ENCODE measurements around the gene GPSM1. TPM values are rescaled to one million over a fixed set of nuclear protein-coding genes. Genes with fewer than 3 reads are reported as not detected.

GPSM1 gene
- total RNA-seq, 1 donor from 2014 or later: 35.4 TPM

DNA sequence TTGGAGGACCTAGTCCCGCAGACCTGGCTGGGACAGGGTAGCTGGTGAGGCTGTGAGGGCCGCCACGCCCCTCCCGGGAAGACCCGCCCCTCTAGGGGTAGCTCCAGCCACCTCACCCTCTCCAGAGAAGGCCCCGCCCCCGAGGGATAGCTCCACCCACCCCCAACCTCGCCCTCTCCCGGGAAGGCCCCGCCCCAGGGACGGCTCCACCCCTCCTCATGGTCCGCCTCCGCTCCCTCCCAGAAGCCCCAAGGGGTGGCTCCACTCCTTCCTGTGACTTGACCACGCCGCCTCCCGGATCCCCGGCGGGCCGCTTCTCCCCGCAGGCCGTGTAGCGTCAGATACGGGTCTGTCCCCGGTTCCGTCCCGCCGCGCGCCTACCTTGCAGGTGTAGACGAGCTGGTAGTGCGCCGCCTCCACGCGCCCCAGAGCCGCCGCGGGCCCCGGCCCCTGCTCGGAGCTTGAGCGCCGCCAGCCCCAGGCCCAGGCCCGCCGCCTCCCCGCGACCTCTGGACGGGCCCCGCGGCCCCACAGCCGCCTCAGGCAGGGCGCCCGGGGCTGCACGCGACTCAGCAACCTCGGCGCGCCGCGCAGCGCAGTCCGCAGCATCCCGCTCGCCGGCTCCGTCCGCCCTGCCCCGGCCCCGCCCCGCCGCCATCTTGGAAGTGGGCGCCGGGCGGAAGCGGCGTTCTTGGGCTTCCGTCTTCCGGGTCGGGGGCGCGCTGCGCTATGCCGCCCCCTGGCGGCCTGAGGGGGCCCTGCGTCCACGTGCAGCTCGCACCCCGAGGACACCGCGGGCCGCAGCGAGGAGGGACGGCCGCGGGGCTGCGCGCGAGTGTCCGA is 36.0 kb downstream of the GPSM1 start, which contains the start of gene DNLZ:
Gene DNLZ (minus strand): TSS at position 639 of the 843 bp plus-strand sequence. CDS start 30 bp downstream, at position 609.
- intact Hi-C loops (cut with DNase I): loop anchor here (10.0 kb wide), 1 partner anchor 49 kb away; no protein-coding TSS in a partner anchor
- H3K9me3 ChIP-seq: no peaks in the 10 kb centered on the region
- H3K27me3 ChIP-seq: no peaks in the 10 kb centered on the region
- TF ChIP-seq POLR2AphosphoS5 (IDR thresholded peaks at IDR 0.05; ENCODE audit: insufficient read depth in 1 of 2, low read depth in 1 of 2) (peak in 1 of 2 donors; percentile 85), POLR2A (IDR thresholded peaks at IDR 0.05) (peak in 1 of 2 donors; percentile 45)
- TF ChIP-seq, protein P1, sequence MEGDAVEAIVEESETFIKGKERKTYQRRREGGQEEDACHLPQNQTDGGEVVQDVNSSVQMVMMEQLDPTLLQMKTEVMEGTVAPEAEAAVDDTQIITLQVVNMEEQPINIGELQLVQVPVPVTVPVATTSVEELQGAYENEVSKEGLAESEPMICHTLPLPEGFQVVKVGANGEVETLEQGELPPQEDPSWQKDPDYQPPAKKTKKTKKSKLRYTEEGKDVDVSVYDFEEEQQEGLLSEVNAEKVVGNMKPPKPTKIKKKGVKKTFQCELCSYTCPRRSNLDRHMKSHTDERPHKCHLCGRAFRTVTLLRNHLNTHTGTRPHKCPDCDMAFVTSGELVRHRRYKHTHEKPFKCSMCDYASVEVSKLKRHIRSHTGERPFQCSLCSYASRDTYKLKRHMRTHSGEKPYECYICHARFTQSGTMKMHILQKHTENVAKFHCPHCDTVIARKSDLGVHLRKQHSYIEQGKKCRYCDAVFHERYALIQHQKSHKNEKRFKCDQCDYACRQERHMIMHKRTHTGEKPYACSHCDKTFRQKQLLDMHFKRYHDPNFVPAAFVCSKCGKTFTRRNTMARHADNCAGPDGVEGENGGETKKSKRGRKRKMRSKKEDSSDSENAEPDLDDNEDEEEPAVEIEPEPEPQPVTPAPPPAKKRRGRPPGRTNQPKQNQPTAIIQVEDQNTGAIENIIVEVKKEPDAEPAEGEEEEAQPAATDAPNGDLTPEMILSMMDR (IDR thresholded peaks at IDR 0.05): peak; percentile 94 to 99 (median 97)
- peak within 1 kb of the TSS; percentile 75 to 99 for H3K4me3 ChIP-seq
- DNase-seq (ENCODE audit: extremely low spot score in 2 of 2): peak in 1 of 2 donors; percentile 96
- peaks cover 39% of the 10 kb centered on the region for H3K4me1 ChIP-seq
- H3K36me3 ChIP-seq: no peaks in the 10 kb centered on the region
- H3K27ac ChIP-seq: peak within 1 kb of the TSS; percentile 82

DNA sequence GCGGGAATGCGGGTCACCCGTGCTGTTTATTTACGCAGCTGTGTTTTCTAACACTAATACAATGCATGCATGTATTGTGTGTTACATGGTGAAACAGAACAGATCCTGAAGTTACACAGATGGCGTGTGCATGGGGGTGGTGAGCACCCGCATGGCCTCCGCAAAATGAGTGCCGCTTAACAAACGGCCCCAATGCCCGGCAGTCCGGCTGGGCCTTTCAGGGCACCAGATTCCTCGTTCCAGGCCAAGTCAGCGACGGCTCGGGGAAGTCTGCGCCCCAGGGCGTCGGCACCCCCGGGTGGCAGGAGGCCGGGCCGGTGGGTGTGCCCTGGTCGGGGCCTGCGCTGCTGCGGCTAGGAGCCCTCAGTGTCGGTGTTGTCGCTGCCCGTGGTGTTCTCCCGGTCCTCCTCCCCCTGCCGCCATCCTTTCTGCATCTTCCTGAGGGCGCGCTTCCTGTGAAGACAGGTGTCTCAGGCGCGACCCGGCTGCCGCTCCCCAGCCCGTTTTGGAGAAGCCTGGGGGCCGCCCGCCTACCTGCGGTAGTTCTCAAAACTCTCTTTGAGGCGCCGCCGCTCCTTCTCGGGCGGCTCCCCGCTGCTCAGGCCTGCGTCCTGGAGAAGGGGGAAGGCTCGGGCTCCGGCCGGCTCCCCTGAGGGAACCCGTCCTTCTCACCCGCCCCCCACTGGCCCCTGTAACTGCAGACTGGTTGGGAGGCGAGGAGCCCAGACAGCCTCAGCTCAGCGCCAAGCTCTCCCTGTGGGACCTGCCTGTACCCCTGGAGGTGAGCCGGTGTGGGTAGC is 36.8 kb downstream of the GPSM1 start:
- Histone ChIP-seq H3K36me3 (no peaks in the 10 kb centered on the region), H3K9me3 (no peaks in the 10 kb centered on the region), H3K27ac (no peak overlapping the region), H3K27me3 (no peaks in the 10 kb centered on the region), H3K4me3 (peak overlapping the region; percentile 75 to 99), H3K4me1 (peaks cover 39% of the 10 kb centered on the region)
- intact Hi-C loops (cut with DNase I): loop anchor here (10.0 kb wide), 1 partner anchor 49 kb away; no protein-coding TSS in a partner anchor
- TF ChIP-seq, protein P1 (IDR thresholded peaks at IDR 0.05): peak in 1 of 3 experiments; percentile 48
- TF ChIP-seq POLR2A (IDR thresholded peaks at IDR 0.05): no peak
- no peak for DNase-seq (ENCODE audit: extremely low spot score in 2 of 2)

DNA sequence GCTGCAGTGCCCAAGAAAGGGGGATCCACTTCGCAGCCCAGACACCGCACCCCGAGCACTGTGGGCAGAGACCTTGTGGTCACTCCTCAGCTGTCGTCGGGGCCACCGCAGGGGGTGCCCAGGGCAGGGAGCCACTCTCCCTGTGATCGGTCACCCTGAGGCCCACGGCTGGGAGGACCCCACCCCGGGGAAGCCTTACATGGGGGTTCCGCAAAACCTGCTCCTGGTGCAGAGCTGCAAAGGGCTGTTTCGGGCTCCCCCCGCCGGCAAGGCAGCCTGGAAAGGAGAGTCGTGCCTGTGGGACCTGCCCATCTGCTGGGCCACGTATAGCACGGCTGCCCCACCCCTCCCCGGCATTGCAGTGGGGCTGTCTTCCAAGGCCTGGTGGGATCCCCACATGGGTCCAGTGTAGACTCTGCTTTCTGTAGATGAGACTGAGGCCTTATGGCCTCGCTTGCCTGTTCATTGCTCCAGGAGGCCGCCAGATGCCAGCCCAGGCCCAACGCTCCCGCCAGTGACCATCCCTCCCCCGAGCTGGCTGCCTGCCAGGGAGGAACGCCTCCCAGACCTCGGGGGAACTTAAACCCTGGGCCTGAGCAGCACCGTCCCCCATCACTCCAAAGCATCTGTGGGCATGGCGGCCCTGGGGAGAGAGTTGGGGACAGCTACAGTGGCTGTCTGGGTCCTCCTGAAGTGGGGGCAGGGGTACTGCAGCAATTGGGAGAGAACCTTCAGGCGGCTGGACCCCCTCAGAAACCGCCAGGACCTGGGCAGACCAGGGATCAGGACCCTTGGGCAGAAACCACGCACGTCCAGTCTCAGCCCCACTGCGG is 37.8 kb downstream of the GPSM1 start:
- intact Hi-C loops (cut with DNase I): loop anchor here (5.0 to 10.0 kb wide), 2 partner anchors 50 to 163 kb away; no protein-coding TSS in a partner anchor
- TF ChIP-seq, protein P1 (IDR thresholded peaks at IDR 0.05): no peak
- TF ChIP-seq POLR2A (IDR thresholded peaks at IDR 0.05) (no peak), POLR2AphosphoS5 (IDR thresholded peaks at IDR 0.05; ENCODE audit: insufficient read depth in 1 of 2, low read depth in 1 of 2) (no peak)

DNA sequence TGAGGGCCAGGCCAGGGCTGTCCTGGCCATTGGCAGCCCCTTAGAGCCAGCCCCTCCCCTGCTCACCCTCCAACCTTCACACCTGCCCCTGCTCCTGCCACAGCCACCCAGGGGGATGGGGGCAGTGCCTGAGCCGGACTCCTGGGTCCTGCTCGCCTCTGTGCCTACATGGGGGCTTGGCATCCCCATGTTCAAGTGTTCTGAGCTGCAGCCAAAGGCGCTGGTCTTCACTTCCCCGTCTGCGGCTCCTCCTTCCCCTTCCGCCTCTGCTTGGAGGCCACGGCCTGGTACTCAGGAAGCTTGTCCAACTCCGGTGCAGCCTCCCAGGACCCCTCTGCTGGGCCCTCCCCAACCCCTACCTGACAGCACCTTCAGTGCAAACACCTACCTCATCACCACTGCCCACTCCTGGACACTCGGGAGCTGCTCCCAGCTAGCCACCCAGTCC is 38.5 kb downstream of the GPSM1 start:
- intact Hi-C loops (cut with DNase I): loop anchor here (5.0 to 10.0 kb wide), 2 partner anchors 51 to 163 kb away; no protein-coding TSS in a partner anchor
- no peak for DNase-seq (ENCODE audit: extremely low spot score in 2 of 2)
- peaks cover 37% of the 10 kb centered on the region for H3K4me1 ChIP-seq
- no peaks in the 10 kb centered on the region for H3K27me3 ChIP-seq
- no peak overlapping the region for H3K4me3 ChIP-seq
- no peaks in the 10 kb centered on the region for H3K9me3 ChIP-seq
- no peak overlapping the region for H3K27ac ChIP-seq
- no peaks in the 10 kb centered on the region for H3K36me3 ChIP-seq
- TF ChIP-seq POLR2A (IDR thresholded peaks at IDR 0.05) (no peak), POLR2AphosphoS5 (IDR thresholded peaks at IDR 0.05; ENCODE audit: insufficient read depth in 1 of 2, low read depth in 1 of 2) (no peak)
- TF ChIP-seq, protein P1 (IDR thresholded peaks at IDR 0.05): no peak

More for the DNA sequence above, 37.8 kb downstream of the GPSM1 start:
- H3K4me1 ChIP-seq: peaks cover 39% of the 10 kb centered on the region
- no peak overlapping the region for H3K27ac ChIP-seq
- H3K36me3 ChIP-seq: no peaks in the 10 kb centered on the region
- DNase-seq (ENCODE audit: extremely low spot score in 2 of 2): no peak
- H3K4me3 ChIP-seq: no peak overlapping the region
- H3K27me3 ChIP-seq: no peaks in the 10 kb centered on the region
- H3K9me3 ChIP-seq: no peaks in the 10 kb centered on the region
